ENCODE results near the gene CLIP1. TPM values are rescaled to one million over a fixed set of nuclear protein-coding genes. Genes with fewer than 3 reads are reported as not detected.

CLIP1 gene
- total and polyA plus RNA-seq, 2 of the 8 experiments (the other 6 are each of a cell fraction or from before 2014, with no cell fraction given) = 19.0 to 27.6 TPM

DNA sequence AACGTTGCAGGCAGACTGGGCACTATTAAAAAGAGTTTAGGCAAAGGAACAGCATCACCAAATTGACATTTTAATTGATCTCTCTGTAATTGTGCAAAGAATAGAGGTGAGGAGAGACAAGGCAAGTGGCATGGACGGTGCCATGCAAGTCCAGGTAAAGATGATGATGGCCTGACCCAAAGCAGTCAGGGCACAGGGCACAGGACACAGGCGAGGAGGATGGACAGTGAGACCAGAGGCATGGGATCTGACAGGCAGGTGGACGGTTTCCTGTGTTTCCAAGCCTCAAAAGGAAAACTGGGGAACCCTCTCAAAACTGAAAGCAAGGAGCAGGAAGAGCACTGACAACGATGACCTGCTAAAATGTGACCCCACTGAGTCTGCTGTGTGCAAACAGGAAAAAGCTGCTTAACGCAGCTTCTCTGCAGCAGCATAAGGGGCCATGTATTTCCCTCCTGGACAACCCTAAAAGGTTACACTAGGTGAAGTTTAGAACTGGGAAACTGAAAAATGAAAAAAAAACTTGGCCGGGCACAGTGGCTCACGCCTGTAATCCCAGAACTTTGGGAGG is 50.9 kb downstream of the CLIP1 start (continued):
- TF ChIP-seq CBX5 (IDR thresholded peaks at IDR 0.05; ENCODE audit: low read depth, low read length) = no peak
- TF ChIP-seq, protein P1, sequence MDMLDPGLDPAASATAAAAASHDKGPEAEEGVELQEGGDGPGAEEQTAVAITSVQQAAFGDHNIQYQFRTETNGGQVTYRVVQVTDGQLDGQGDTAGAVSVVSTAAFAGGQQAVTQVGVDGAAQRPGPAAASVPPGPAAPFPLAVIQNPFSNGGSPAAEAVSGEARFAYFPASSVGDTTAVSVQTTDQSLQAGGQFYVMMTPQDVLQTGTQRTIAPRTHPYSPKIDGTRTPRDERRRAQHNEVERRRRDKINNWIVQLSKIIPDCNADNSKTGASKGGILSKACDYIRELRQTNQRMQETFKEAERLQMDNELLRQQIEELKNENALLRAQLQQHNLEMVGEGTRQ (IDR thresholded peaks at IDR 0.05; ENCODE audit: low read length) = no peak
- TF ChIP-seq JUND (IDR thresholded peaks at IDR 0.05; ENCODE audit: low read length) = no peak
- TF ChIP-seq CTBP2 (IDR thresholded peaks at IDR 0.05; ENCODE audit: borderline replicate concordance, insufficient read depth, insufficient read length, low read length) = no peak
- TF ChIP-seq TBP (IDR thresholded peaks at IDR 0.05; ENCODE audit: low read depth, low read length) = no peak
- no peak for TF ChIP-seq EP300 (IDR thresholded peaks at IDR 0.05; ENCODE audit: borderline replicate concordance in 1 of 2, low read depth in 2 of 2, low read length in 2 of 2)

All from H1 (cell line).